Measurements from ENCODE around the gene TBC1D3E.
"Not testable (repeated sequence)": the region's sequence is repeated elsewhere in the genome, so short reads cannot be mapped to it uniquely, and the experiment has no call there.

The TBC1D3E gene

GRCh38 chr17:38127651-38128050 is at the start of gene TBC1D3E:
TBC1D3E (plus strand) TSS chr17:38127951; CDS start chr17:38129496, 1,545 bp downstream.
- DNase-seq (ENCODE audit: low spot score), result not testable (repeated sequence)

- DNase-seq (ENCODE audit: low spot score), result not testable (repeated sequence)
These were observed 40.4 kb upstream of the TBC1D3E start for GRCh38 chr17:38087344-38087743.

GRCh38 chr17:38088120-38088519 is 39.6 kb upstream of the TBC1D3E start:
- DNase-seq (ENCODE audit: low spot score), result not testable (repeated sequence)

DNA sequence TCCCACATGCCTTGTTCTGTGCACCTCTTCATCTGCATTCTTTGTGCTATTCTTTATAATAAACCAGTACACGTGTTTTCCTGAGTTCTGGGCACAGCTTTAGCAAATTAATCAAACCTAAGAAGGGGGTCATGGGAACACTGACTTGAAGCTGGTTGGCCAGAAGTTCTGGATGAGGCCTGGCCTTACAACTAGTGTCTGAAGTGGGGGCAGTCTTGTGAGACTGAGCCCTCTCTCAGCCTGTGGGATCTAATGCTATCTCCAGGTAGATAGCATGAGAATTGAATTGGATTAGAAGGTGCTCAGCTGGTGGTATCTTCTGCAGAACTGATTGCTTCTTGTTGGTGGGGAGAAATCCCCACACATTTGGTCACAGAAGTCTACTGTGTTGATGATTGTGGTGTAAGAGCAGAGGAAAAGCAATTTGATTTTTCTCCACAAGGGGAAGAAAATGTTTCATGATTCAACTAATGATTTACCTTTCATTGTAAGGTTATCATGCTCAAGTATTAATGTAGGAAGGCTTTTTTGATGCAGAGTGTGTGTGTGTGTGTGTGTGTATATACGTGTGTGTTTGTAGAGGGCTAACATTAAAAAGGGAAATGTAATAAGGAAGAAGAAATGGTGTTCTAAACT is 33.6 kb upstream of the TBC1D3E start:
- DNase-seq (ENCODE audit: low spot score), result not testable (repeated sequence)

- DNase-seq (ENCODE audit: low spot score), result not testable (repeated sequence)
These were observed 28.5 kb upstream of the TBC1D3E start for GRCh38 chr17:38099262-38099661.

DNA sequence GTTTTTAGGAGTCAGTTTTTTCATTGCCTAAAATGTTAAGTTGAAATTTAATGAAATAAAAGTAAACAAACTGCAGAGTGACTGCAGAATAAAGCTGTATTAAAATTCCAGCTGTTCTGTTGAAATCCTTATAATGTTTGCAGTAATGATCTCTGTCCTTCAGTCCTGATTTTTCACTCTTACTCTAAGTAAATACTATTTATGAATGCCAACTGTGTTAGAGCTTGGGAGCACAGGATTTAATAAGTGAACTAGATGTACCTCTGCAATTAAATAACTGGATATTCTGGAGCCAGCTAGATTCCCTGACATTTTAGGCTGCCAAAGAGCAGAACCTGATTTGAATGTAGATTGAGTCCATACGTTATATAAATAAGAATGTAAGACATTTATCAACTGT is 7.9 kb upstream of the TBC1D3E start:
- DNase-seq (ENCODE audit: low spot score), result not testable (repeated sequence)

DNA sequence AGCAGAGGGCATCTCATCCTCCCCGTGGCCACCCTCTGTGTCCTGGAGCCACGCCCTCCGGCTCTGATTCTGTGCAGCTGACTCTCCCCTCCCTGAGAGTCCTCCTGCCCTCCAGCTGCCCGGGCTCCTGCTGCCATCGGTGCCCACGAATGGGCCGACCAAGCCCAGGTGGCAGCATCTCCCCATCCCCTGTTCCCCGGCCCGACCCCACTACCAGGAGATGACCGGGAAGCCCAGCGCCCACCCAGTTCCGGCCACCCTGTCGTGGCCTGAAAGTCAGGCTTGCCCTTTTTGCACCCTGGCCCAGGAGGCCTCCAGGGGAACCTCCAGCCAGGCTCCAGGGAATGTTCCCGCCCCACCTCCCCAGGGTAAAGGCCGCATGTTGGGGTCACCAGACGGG is 7.1 kb downstream of the TBC1D3E start:
- DNase-seq (ENCODE audit: low spot score), result not testable (repeated sequence)

All from AG08396 (cell line).